DND-41 (cell line): Measurements from ENCODE around the gene USF2.

Experiments
- EZH2 ChIP-seq: IDR thresholded peaks from 3 replicates; pipeline ENCODE4 v1.6.1; 2012; ENCODE audit warnings: borderline replicate concordance, low read depth, mild to moderate bottlenecking, moderate library complexity, low read length, inconsistent platforms; ENCODE audit not compliant: severe bottlenecking
- TF ChIP-seq, protein P1 (sequence below): IDR thresholded peaks from 2 replicates; pipeline ENCODE4 v1.5.1; 2012; ENCODE audit warnings: borderline replicate concordance, low read length, moderate library complexity, mild to moderate bottlenecking; ENCODE audit not compliant: poor library complexity, severe bottlenecking; ENCODE audit errors: extremely low read depth

DNA sequence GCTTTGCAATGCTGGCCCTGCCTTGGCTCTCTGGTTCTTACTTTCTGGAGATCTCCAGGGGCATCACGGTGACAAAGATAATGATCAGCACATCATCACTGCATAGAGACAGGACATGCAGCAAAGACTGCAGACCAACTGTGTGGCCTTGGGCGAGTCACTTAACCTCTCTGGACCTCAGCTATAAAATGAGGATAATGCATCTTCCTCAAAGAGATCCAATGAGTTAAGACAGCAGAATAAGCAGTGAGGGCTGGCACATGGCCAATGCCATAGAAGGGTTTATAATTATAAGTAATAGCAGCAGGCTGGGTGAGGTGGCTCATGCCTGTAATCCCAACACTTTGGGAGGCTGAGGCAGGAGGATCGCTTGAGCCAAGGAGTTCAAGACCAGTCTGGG is 25.6 kb downstream of the USF2 start:
- TF ChIP-seq, protein P1, sequence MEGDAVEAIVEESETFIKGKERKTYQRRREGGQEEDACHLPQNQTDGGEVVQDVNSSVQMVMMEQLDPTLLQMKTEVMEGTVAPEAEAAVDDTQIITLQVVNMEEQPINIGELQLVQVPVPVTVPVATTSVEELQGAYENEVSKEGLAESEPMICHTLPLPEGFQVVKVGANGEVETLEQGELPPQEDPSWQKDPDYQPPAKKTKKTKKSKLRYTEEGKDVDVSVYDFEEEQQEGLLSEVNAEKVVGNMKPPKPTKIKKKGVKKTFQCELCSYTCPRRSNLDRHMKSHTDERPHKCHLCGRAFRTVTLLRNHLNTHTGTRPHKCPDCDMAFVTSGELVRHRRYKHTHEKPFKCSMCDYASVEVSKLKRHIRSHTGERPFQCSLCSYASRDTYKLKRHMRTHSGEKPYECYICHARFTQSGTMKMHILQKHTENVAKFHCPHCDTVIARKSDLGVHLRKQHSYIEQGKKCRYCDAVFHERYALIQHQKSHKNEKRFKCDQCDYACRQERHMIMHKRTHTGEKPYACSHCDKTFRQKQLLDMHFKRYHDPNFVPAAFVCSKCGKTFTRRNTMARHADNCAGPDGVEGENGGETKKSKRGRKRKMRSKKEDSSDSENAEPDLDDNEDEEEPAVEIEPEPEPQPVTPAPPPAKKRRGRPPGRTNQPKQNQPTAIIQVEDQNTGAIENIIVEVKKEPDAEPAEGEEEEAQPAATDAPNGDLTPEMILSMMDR: no peak
- no peak for TF ChIP-seq EZH2
